Hematopoietic multipotent progenitor cell treated with erythropoietin and hydrocortisone succinate and interleukin-3 and kit ligand, for 17 days (in vitro differentiated cells): ENCODE results near the gene ACOXL.

ENCODE experiments used
- DNase-seq: peaks from one replicate; pipeline ENCODE4 v3.0.0-alpha.2; 2015; ENCODE audit warnings: low spot score

ACOXL gene

GRCh38 chr2:111116843-111117597 is 384.6 kb downstream of the ACOXL start:
- DNase-seq = peak; percentile 81

- DNase-seq = no peak
Measured at GRCh38 chr2:111117598-111118480, 385.5 kb downstream of the ACOXL start.

GRCh38 chr2:111118481-111118980 is 386.2 kb downstream of the ACOXL start:
- DNase-seq = no peak

GRCh38 chr2:111118981-111119821 is 386.8 kb downstream of the ACOXL start:
- peak; percentile 54 for DNase-seq

GRCh38 chr2:111119822-111120252 is 387.5 kb downstream of the ACOXL start:
- no peak for DNase-seq

GRCh38 chr2:111120253-111121027 is 388.1 kb downstream of the ACOXL start, which contains the start of gene BCL2L11:
Gene BCL2L11, plus strand, starts transcription at chr2:111120914. Its CDS starts 2,832 bp downstream, at chr2:111123746.
- peak; percentile 92 for DNase-seq

GRCh38 chr2:111121028-111121827 is 388.9 kb downstream of the ACOXL start:
- peak; percentile 65 for DNase-seq

GRCh38 chr2:111121828-111122630 is 389.7 kb downstream of the ACOXL start:
- peak; percentile 92 for DNase-seq

GRCh38 chr2:111122631-111123421 is 390.5 kb downstream of the ACOXL start:
- DNase-seq = peak; percentile 33

- no peak for DNase-seq
Measured at GRCh38 chr2:111123751-111124150, 391.4 kb downstream of the ACOXL start.

- DNase-seq = no peak
Measured at GRCh38 chr2:111126581-111126980, 394.2 kb downstream of the ACOXL start.

GRCh38 chr2:111127351-111127750 is 395.0 kb downstream of the ACOXL start:
- no peak for DNase-seq

GRCh38 chr2:111128096-111128495 is 395.7 kb downstream of the ACOXL start:
- no peak for DNase-seq

GRCh38 chr2:111133603-111134002 is 401.2 kb downstream of the ACOXL start:
- DNase-seq = no peak

GRCh38 chr2:111134055-111134454 is 401.7 kb downstream of the ACOXL start:
- no peak for DNase-seq

GRCh38 chr2:111135237-111135909 is 403.0 kb downstream of the ACOXL start:
- no peak for DNase-seq

- DNase-seq = peak; percentile 62
Measured at GRCh38 chr2:111135910-111136297, 403.5 kb downstream of the ACOXL start.

GRCh38 chr2:111138839-111139238 is 406.5 kb downstream of the ACOXL start:
- DNase-seq = no peak
